Epithelial cell of esophagus (primary cell): ENCODE measurements around the gene PVALB.

ENCODE experiments used
- DNase-seq: peaks from one replicate; pipeline ENCODE4 v3.0.0; 2010; ENCODE audit warnings: low read depth
- H3K4me3 ChIP-seq: 2 replicates; pipeline ENCODE4 v1.5.1; 2011; ENCODE audit warnings: mild to moderate bottlenecking, low read length, control low read depth
- CTCF ChIP-seq: IDR thresholded peaks from 2 replicates; pipeline ENCODE4 v1.5.1; 2011; ENCODE audit warnings: low read depth, mild to moderate bottlenecking, low read length, control low read depth, inconsistent platforms; ENCODE audit not compliant: insufficient read depth; ENCODE audit errors: missing control alignments

The PVALB gene

GRCh38 chr22:36806835-36807234 is 10.0 kb downstream of the PVALB start:
- no peak for DNase-seq
- no peak for TF ChIP-seq CTCF
- H3K4me3 ChIP-seq: no peak overlapping the region

- no peak for TF ChIP-seq CTCF
- no peak for DNase-seq
Observed at GRCh38 chr22:36803358-36803757, 13.5 kb downstream of the PVALB start.

GRCh38 chr22:36798674-36799066 is 18.2 kb downstream of the PVALB start:
- TF ChIP-seq CTCF: no peak

More at GRCh38 chr22:36803358-36803757, 13.5 kb downstream of the PVALB start:
- no peak overlapping the region for H3K4me3 ChIP-seq

GRCh38 chr22:36797911-36798673 is 18.7 kb downstream of the PVALB start:
- no peak overlapping the region for H3K4me3 ChIP-seq
- TF ChIP-seq CTCF: no peak
- DNase-seq: no peak

More at GRCh38 chr22:36798674-36799066, 18.2 kb downstream of the PVALB start:
- DNase-seq: no peak
- H3K4me3 ChIP-seq: no peak overlapping the region

GRCh38 chr22:36797374-36797773 is 19.5 kb downstream of the PVALB start:
- TF ChIP-seq CTCF: no peak
- no peak for DNase-seq
- H3K4me3 ChIP-seq: no peak overlapping the region

GRCh38 chr22:36796552-36797175 is 20.2 kb downstream of the PVALB start:
- TF ChIP-seq CTCF: no peak
- no peak for DNase-seq
- no peak overlapping the region for H3K4me3 ChIP-seq

DNA sequence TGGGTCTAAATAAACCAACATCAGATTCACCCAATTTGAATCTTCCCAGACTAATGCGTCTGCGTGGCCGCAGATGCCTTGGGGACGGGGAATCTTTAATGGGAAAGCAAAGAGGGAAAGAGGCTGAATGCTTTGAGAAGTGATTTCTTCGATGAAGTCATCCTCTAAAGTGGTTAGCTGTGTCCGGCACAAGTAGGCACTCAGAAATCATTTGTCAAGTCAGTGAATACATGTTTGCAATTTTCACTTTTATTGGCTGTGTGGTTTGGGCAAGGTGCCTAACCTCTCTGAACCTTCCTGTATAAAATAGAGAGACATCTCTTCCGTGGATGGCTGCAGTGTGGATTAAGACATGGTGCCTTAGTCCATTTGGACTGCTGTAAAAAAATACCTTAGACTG is 21.2 kb downstream of the PVALB start:
- TF ChIP-seq CTCF: no peak
- no peak for DNase-seq
- no peak overlapping the region for H3K4me3 ChIP-seq
